ENCODE measurements around the gene AP2A1.

Gene AP2A1

DNA sequence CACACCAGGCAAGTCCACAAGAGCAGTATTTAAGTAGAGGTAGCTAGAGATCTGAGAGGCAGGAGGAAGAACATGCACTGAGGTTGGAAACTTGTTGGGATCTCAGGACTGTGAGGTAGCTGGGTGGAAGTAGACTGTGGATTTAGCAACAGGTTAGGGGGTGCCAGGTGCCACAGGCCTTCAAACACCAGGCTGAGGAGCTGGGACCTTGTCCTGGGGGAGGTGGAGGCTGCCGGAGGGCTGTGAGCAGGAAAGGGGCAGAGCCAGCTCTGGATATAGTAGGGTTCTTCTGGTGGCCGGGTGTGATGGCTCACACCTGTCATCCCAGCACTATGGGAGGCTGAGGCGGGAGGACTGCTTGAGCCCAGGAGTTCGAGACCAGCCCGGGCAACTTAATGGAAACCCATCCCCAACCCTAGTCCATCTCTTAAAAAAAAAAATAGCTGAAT, 43.2 kb downstream of the AP2A1 start:
- no peak for DNase-seq (ENCODE audit: extremely low read depth, low read depth)
- peak overlapping the region; percentile 49 for H3K4me3 ChIP-seq (replicated peaks; ENCODE audit: low read depth, low read length)
- no peak for TF ChIP-seq CTCF (IDR thresholded peaks at IDR 0.05; ENCODE audit: low read depth, low read length, missing control alignments)

GRCh38 chr19:49811328-49811727, 44.5 kb downstream of the AP2A1 start:
- no peak for DNase-seq (ENCODE audit: extremely low read depth, low read depth)
- no peak for TF ChIP-seq CTCF (IDR thresholded peaks at IDR 0.05; ENCODE audit: low read depth, low read length, missing control alignments)
- H3K4me3 ChIP-seq (replicated peaks; ENCODE audit: low read depth, low read length): no peak overlapping the region

GRCh38 chr19:49812452-49812996, 45.7 kb downstream of the AP2A1 start:
- TF ChIP-seq CTCF (IDR thresholded peaks at IDR 0.05; ENCODE audit: low read depth, low read length, missing control alignments): no peak
- DNase-seq (ENCODE audit: extremely low read depth, low read depth): no peak
- peak overlapping the region; percentile 56 for H3K4me3 ChIP-seq (replicated peaks; ENCODE audit: low read depth, low read length)

GRCh38 chr19:49812997-49813861, 46.4 kb downstream of the AP2A1 start, which contains the start of gene FUZ:
Gene FUZ, minus strand, starts transcription at chr19:49813292. Its CDS starts 186 bp downstream, at chr19:49813106.
- DNase-seq (ENCODE audit: extremely low read depth, low read depth): peak; percentile 98
- peak within 1 kb of the TSS; percentile 56 for H3K4me3 ChIP-seq (replicated peaks; ENCODE audit: low read depth, low read length)
- TF ChIP-seq CTCF (IDR thresholded peaks at IDR 0.05; ENCODE audit: low read depth, low read length, missing control alignments): peak; percentile 17

DNA sequence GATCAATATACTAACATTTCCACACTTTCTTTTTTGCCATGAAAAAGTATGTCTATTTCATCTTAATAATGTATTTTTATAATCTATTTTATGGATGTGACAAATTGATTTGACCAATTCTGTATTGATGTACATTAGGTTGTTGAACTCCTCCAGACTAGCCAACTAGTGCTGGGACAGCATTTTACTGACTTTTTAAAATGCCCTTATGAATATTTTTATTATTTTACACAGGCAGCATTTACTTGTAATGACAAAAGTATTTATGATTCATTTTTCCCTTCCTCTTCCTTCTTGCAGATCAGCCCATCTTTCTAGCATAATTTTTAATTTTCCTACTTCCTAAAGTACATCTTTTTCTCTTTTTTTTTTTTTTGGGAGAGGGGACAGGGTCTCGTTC, 47.2 kb downstream of the AP2A1 start:
- H3K4me3 ChIP-seq (replicated peaks; ENCODE audit: low read depth, low read length): no peak overlapping the region; the same call in 1 of the 2 replicates
- TF ChIP-seq CTCF (IDR thresholded peaks at IDR 0.05; ENCODE audit: low read depth, low read length, missing control alignments): no peak
- DNase-seq (ENCODE audit: extremely low read depth, low read depth): no peak

- DNase-seq (ENCODE audit: extremely low read depth, low read depth): no peak
- peak overlapping the region; percentile 82 for H3K4me3 ChIP-seq (replicated peaks; ENCODE audit: low read depth, low read length)
- TF ChIP-seq CTCF (IDR thresholded peaks at IDR 0.05; ENCODE audit: low read depth, low read length, missing control alignments): no peak
Observed at GRCh38 chr19:49816590-49816989, 49.8 kb downstream of the AP2A1 start.

Data from HFF-Myc (cell line).